HepG2 (cell line): ENCODE data around the gene CGB5. TPM values are rescaled to one million over a fixed set of nuclear protein-coding genes. Genes with fewer than 3 reads are reported as not detected.
A peak's percentile ranks its signal among the peaks of the same experiment; 100 is the strongest.

Source experiments
- ARNTL ChIP-seq: sonication (generic); formaldehyde crosslinking; IDR thresholded peaks from 2 replicates; pipeline ENCODE4 v1.4.0; 2020; ENCODE audit warnings: mild to moderate bottlenecking, missing genetic modification reagents
- CEBPG ChIP-seq: IDR thresholded peaks from 2 replicates; pipeline ENCODE4 v1.6.1; 2016
- GLI4 ChIP-seq: sonication (generic); formaldehyde crosslinking; IDR thresholded peaks from 2 replicates; pipeline ENCODE4 v1.5.1; 2020; ENCODE audit warnings: missing genetic modification reagents, mild to moderate bottlenecking, moderate library complexity, borderline replicate concordance
- IKZF5 ChIP-seq: IDR thresholded peaks from 2 replicates; pipeline ENCODE4 v1.6.1; 2018; ENCODE audit warnings: missing genetic modification reagents, mild to moderate bottlenecking, missing compliant biosample characterization
- MLXIP ChIP-seq: sonication (generic); formaldehyde crosslinking; IDR thresholded peaks from 2 replicates; pipeline ENCODE4 v1.9.0; 2021; ENCODE audit warnings: missing genetic modification reagents, borderline replicate concordance
- NCOR1 ChIP-seq: fragments of 200-600 bp; sonication (generic); IDR thresholded peaks from 2 replicates; pipeline ENCODE4 v1.7.0; 2017; ENCODE audit warnings: antibody characterized with exemption, low read length, borderline replicate concordance
- NR2F2 ChIP-seq: IDR thresholded peaks from 2 replicates; pipeline ENCODE4 v1.6.1; 2012; ENCODE audit warnings: low read depth, inconsistent platforms, borderline replicate concordance
- RCOR2 ChIP-seq: IDR thresholded peaks from 2 replicates; pipeline ENCODE4 v1.6.1; 2016; ENCODE audit warnings: missing biosample characterization, missing genetic modification reagents
- RFXANK ChIP-seq: IDR thresholded peaks from 2 replicates; pipeline ENCODE4 v1.6.1; 2016
- SOX13 ChIP-seq, 3 experiments: fragments of 450-650 bp in 1 of 3; sonication (generic) in 1 of 3; formaldehyde crosslinking in 1 of 3; IDR thresholded peaks in 2 of 3; conservative IDR thresholded peaks in 1 of 3; 2 replicates each; pipeline versions ENCODE4 v1.5.0 to v1.6.1; 2016 to 2020; ENCODE audit warnings: antibody characterized with exemption in 1 of 3, mild to moderate bottlenecking in 1 of 3, missing compliant biosample characterization in 1 of 3, missing genetic modification reagents in 1 of 3, moderate library complexity in 1 of 3
- TFDP1 ChIP-seq: IDR thresholded peaks from 2 replicates; pipeline ENCODE4 v1.6.1; 2016; ENCODE audit warnings: missing compliant biosample characterization, missing genetic modification reagents, borderline replicate concordance
- TP53 ChIP-seq: sonication (generic); formaldehyde crosslinking; conservative IDR thresholded peaks from 2 replicates; pipeline ENCODE4 v1.4.0; 2020; ENCODE audit warnings: missing genetic modification reagents
- ZBTB2 ChIP-seq: sonication (generic); formaldehyde crosslinking; IDR thresholded peaks from 2 replicates; pipeline ENCODE4 v1.8.0; 2022; ENCODE audit warnings: low read depth, missing genetic modification reagents
- ZBTB44 ChIP-seq: sonication (generic); formaldehyde crosslinking; IDR thresholded peaks from 2 replicates; pipeline ENCODE4 v1.4.0; 2020; ENCODE audit warnings: missing genetic modification reagents
- ZNF260 ChIP-seq: sonication (generic); formaldehyde crosslinking; IDR thresholded peaks from 2 replicates; pipeline ENCODE4 v1.4.0; 2020; ENCODE audit warnings: missing genetic modification reagents, low read depth, mild to moderate bottlenecking, borderline replicate concordance
- ZNF510 ChIP-seq: sonication (generic); formaldehyde crosslinking; IDR thresholded peaks from 2 replicates; pipeline ENCODE4 v1.4.0; 2020; ENCODE audit warnings: low read depth, mild to moderate bottlenecking, missing genetic modification reagents
- ZNF709 ChIP-seq: sonication (generic); formaldehyde crosslinking; IDR thresholded peaks from 2 replicates; pipeline ENCODE4 v1.5.0; 2020; ENCODE audit warnings: mild to moderate bottlenecking, missing genetic modification reagents
- ZNF766 ChIP-seq: sonication (generic); formaldehyde crosslinking; IDR thresholded peaks from 2 replicates; pipeline ENCODE4 v1.5.0; 2020; ENCODE audit warnings: missing genetic modification reagents, borderline replicate concordance
- ZNF781 ChIP-seq: sonication (generic); formaldehyde crosslinking; IDR thresholded peaks from 2 replicates; pipeline ENCODE4 v1.5.1; 2020; ENCODE audit warnings: borderline replicate concordance, mild to moderate bottlenecking, missing genetic modification reagents; ENCODE audit errors: not compliant biosample characterization
- polyA plus RNA-seq, 8 experiments: library from polyadenylated mRNA; depleted of rRNA in 3 of 8; stranded (reverse) in 7 of 8; unstranded in 1 of 8; fragments of >200 nt; fragmentation: Illumina TruSeq in 4 of 8; extraction: Trizol in 4 of 8; gene quantifications; 2 replicates each; pipeline versions ENCODE4 v1.2.1 to v1.2.3, GENCODE V29; 2011 to 2016; ENCODE audit warnings: low read depth in 4 of 8, missing spikeins in 1 of 8, mixed read lengths in 1 of 8; ENCODE audit not compliant: insufficient read depth in 1 of 8
- total RNA-seq, 5 experiments: library from RNA; depleted of rRNA; stranded (reverse); fragments of >200 nt; fragmentation: Illumina TruSeq; extraction: Trizol; gene quantifications; 2 replicates each; pipeline ENCODE4 v1.2.3, GENCODE V29; 2016; ENCODE audit warnings: low read depth in 1 of 5

Gene CGB5
- total and polyA plus RNA-seq, 2 of the 13 experiments (the other 11 are each of a cell fraction or from before 2014, with no cell fraction given) = not detected

GRCh38 chr19:49085020-49085867 is 41.6 kb downstream of the CGB5 start, which contains the start of gene SNRNP70 (continued):
- TF ChIP-seq ZBTB2 (CRISPR knock-in tag) (no peak), ZNF510 (CRISPR knock-in tag) (no peak), GLI4 (CRISPR knock-in tag) (peak; percentile 8; the same call in 1 of the 2 replicates), ARNTL (0 out of 2 replicates have a peak, but pooled peaks have one; percentile 44), TP53 (0 out of 2 replicates have a peak, but pooled peaks have one; percentile 61), RCOR2 (no peak), SOX13 (IDR thresholded peaks at IDR 0.05) (no peak), SOX13 (CRISPR knock-in tag; conservative IDR thresholded peaks at IDR 0.05 in 1 of 2, IDR thresholded peaks at IDR 0.05 in 1 of 2) (0 out of 4 replicates have a peak, but pooled peaks of 1 of the 2 experiments have one; percentile 28), ZBTB44 (CRISPR knock-in tag) (0 out of 2 replicates have a peak, but pooled peaks have one; percentile 69), IKZF5 (0 out of 2 replicates have a peak, but pooled peaks have one; percentile 13), ZNF766 (peak; percentile 67; the same call in 1 of the 2 replicates), CEBPG (peak; percentile 47), NCOR1 (no peak), ZNF781 (peak; percentile 64), TFDP1 (CRISPR knock-in tag) (peak; percentile 70; the same call in 1 of the 2 replicates), ZNF709 (0 out of 2 replicates have a peak, but pooled peaks have one; percentile 49), NR2F2 (no peak; the same call in 1 of the 2 replicates), ZNF260 (CRISPR knock-in tag) (no peak), MLXIP (CRISPR knock-in tag) (peak; percentile 38; the same call in 1 of the 2 replicates), RFXANK (no peak)
